Left colon (tissue), 2 donors: ENCODE measurements around the gene WNT2. TPM values are rescaled to one million over a fixed set of nuclear protein-coding genes. Genes with fewer than 3 reads are reported as not detected.

Experiments used
- ATAC-seq: fragments of 200-7000 bp; cut with Tn5 transposase; one replicate; pipeline ENCODE4 v1.9.1; 2020; ENCODE audit warnings: mild to moderate bottlenecking, moderate library complexity
- DNase-seq, 2 donors: peaks; one replicate each; pipeline ENCODE4 v3.0.0-alpha.2; 2020
- intact Hi-C, 2 donors: fragments of 100-400 bp; cut with DNase I in 1 of 2; cut with micrococcal nuclease in 1 of 2; formaldehyde crosslinking; loops; one replicate each; pipeline versions ENCODE4 v1.11.2 to v1.14.0; 2022; cut with DNase I, micrococcal nuclease
- long read RNA-seq: library from polyadenylated mRNA; unstranded; transcript quantifications from one replicate; pipeline ENCODE4 v2.0.0, GENCODE V29; 2021
- total RNA-seq, 2 donors: library from RNA; stranded (reverse); fragmentation: NEBNext Ultra II Directional; extraction: Animal tissue kit (Norgen Biotek cat#: 25700); gene quantifications; one replicate each; pipeline ENCODE4 v1.2.1, GENCODE V29; 2021
- donor health status: DM: no; HTN: no; CAD: no.
- donor health status: DM: yes; HTN: yes; CAD: no.

WNT2 gene
- total RNA-seq, result not detected
- long read RNA-seq, result 0 reads

DNA sequence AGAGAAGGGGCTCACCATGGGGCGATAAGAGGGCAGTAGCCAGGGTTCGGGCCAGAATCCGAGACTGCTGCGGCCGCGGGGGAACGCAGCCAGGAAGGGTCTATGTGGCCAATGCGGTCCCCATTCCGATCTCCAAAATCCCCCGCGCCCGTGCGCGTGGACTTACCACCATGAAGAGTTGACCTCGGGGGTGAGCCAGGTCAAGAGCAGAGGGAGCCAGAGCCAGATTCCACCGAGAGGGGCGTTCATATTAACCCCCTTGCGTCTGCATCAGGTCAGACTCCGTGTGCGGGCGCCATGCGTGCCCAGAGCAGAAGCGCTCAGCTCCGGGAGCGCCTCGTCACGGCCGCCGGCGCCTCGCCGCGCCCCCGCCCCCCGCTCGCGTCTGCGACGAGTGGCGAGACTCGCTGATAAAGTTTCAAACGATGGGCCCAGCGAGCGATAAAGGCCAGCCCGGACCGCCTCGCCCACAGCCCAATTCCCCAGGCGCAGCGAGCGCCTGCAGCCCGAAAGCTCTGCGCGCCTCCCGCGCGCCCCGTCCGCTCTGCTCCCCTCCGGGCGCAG is at the start of gene WNT2:
Gene WNT2 (minus strand): TSS at position 318 of the 564 bp plus-strand sequence. CDS start 69 bp downstream, at position 249.
- ATAC-seq, result no peak
- intact Hi-C loops, result no loop called here
- no peak for DNase-seq

DNA sequence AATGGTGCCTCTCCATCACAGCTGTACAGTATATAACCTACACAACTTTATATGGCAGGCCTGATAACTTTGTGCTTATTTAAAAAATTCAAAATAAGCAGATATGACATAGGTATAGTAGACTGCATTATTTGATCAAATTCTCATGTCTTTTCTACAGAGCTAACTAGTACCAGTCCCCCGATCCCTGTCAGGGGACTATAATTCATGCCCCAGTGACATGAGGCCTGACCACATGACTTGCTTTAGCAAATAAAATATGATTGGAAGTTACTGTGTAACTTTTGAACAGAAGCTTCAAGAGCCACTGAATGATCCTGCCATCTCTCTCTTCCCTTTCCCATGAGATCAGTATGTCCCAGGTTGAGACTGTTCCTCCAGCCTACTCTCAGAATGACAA is 49.2 kb upstream of the WNT2 start:
- ATAC-seq, result no peak

DNA sequence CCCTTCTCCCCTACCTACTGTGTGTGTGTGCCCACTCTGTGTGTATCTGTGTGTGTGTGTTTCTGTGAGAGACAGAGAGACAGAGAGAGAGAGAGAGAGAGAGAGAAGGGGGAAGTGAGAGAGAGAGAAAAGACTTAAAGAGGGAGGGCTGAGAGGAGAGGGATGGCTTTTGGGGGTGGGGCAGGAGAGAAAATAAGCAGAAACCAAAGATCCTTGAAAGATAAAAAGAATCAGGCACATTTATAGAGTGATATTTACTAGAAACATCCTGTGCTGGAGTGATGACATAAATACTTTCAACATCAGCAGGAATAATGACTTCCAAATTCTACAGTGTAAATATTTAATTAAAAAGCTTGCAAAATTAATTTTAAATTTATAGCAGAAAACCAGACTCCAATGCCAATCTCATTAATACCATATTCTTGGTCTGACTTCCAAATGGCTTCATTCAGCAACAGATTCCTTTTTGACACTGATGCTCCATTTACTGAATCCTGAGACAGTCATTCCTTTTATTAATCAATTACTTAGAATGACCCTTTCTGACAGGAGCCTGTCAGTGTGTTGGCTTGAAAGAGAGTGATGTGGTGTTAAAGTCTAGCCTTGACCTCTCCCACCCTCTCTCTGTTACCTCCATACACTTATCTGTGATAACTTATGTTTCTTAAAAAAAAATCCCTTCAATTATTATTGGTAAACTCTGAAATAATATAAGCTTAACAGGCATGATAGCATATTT is 41.7 kb upstream of the WNT2 start:
- DNase-seq (no peak), ATAC-seq (no peak)
- intact Hi-C loops, result no loop called here

More for the DNA sequence above, 49.2 kb upstream of the WNT2 start:
- no peak for DNase-seq
- intact Hi-C loops, result no loop called here

DNA sequence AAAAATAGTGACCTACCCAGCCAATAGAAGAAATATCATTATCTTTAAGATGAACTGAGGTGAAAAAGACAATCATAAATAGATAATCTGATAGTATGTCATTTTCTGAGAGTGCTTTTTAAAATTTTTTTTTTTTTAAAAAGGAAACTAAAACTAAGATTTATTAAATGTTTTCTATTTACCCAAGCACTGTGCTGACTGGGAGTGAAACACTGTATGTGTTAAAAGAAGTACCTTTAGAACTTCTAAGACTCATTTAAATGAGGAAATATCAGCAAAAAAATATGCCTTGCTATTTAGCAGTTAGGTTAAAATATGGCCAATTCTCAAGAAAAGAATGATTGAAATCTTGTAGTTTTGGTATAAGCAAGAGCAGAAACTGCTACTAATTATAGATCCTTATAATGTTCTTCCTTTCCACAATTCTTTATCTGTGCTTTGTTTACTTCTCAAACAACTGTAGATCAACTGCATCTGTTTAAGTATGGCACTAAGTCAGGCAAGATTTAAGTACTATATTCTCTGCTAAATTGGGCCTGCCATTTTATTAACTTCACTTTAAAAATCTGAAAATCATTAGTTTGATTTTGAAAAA is 39.5 kb upstream of the WNT2 start:
- DNase-seq (no peak), ATAC-seq (no peak)
- intact Hi-C loops, result no loop called here

DNA sequence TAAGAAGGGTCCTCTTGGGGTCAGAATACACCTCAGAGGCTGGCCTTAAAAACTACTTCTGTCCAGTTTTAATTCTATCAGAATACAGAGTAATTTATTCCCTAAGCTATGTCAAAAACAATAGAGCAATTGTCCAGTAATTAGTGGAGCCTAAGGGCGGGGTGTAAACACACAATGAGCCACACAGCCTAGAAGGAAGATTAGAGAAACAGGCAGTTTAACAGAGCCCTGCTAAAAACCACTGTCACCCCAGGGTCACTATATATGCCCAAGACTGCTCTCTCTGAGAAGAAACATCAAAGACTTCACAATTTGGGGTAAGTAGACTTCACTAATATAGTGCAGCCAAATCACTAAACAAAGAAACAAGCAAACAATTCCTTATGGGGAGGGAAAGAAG is 27.2 kb upstream of the WNT2 start:
- intact Hi-C loops, result no loop called here
- DNase-seq, result no peak
- ATAC-seq, result peak; percentile 64

DNA sequence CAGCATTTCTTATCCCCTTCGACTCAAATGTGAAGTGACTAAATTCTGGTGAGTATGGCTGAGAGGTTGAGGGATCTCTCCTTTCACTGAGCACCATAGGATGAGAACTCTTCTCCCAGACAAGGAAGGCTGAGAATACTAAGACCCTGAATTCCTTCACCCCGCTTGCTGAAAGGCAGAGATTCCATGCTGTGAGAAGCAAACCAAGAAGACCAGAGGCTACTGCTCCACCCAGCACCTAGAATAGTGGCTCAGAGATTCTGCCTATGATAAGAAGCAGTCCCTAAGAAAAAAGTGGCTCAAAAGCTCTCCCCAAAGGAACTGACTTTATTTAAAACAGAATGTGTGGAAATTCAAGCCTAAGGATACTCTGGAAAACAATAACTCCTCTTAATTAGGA is 26.7 kb upstream of the WNT2 start:
- DNase-seq (no peak), ATAC-seq (no peak)
- intact Hi-C loops, result no loop called here

DNA sequence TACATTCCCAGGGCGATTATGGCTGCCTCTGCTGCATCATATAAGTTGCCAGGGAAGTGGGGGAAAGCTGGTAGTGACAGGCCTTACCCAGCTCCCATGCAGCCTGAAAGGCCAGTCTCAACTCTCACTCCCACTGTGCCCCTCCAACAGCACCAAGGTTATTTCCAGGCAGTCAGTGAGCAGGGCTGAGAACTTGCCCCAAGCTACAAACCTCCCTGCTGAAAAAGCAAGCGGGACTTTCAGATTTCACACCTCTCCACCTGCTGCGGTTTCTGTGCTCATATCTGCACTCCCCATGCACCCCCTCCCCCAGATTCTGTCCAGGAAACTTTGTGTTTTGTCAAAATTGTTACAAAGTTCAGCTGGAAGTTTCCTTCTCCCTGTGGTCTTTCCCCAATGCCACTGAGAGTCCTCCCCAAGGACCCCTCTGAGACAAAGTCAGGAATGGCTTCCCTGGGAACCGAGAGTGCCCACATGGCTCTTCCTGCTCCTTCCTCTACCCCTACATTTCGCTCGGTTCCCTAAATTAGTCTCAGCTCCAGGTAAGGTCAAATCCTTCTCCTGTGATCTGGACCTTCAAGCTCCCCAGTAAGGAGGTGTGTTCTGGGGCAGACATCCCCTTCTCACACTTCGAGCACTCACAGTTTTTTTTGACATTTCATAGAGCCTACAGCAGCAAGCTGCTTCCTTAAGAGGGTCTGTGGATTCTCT is 25.3 kb upstream of the WNT2 start:
- DNase-seq (no peak), ATAC-seq (no peak)
- intact Hi-C loops, result no loop called here

DNA sequence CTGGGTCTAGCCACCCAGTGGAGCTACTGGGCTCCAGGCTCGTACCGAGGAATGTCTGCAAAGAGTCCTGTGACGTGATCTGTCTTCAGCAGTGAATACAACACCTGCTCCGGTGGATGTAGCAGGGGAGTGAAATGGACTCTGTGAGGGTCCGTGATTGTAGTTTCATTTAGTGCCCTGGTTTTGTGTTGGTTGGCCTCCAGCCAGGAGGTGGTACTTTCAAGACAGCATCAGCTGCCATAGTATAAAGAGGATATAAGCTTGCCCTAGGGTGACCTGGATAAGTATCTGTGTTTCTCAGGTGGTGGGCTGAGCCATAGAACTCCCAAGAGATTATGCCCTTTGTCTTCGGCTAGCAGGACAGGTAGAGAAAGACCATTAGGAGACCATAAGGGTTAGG is 24.6 kb upstream of the WNT2 start:
- intact Hi-C loops, result no loop called here
- ATAC-seq (no peak), DNase-seq (no peak)

DNA sequence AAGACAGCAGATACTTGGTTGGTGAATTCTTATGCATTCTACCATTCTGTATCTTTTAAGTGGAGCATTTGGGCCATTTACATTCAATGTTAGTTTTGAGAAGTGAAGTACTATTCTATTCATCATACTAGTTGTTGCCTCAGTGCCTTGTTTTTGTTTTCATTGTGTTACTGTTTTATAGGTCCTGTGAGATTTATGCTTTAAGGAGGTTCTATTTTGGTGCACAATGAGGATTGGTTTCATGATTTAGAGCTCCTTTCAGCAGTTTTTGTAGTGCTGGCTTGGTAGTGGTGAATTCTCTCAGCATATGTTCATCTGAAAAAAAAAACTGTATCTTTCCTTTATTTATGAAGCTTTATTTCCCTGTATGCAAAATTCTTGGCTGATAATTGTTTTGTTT is 23.3 kb upstream of the WNT2 start:
- DNase-seq (no peak), ATAC-seq (no peak)
- intact Hi-C loops, result no loop called here

DNA sequence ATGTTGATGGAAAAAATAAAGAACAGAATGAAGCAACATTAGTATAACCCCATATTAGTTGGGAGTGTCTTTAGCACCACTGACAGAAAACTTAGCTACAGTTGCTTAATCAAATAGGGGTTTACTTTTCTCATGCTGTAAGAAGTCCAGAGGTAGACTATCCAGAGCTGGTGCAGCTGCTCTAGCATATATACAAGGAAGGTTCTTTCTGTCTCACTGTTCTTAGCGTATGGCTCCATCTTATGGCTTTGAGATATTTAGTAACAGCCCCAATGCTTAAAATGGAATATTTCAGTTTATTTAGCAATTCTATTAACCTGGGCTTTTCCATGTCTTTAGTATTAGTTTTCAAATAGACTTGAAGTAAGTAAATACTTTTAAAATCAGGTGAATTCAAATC is 15.2 kb upstream of the WNT2 start:
- ATAC-seq (no peak), DNase-seq (no peak)
- intact Hi-C loops, result no loop called here

DNA sequence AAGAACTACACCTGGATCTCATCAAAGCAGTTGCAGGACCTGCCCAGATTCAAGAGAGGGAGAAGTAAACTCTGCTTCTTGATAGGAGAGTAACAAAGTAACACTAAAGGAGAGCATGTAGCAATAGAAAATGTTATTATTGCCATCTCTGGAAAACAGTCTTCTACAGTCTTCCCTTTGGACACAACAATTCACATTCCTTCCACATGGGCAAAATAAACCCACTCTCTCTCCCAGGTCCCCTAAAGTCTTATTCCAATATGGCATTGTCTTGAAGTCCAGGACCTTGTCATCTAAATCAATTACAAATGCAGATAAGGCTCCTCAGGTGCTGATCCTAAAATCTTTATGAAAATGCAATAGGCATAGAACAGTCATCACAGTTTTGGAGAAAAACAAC is 10.3 kb upstream of the WNT2 start:
- intact Hi-C loops, result no loop called here

DNA sequence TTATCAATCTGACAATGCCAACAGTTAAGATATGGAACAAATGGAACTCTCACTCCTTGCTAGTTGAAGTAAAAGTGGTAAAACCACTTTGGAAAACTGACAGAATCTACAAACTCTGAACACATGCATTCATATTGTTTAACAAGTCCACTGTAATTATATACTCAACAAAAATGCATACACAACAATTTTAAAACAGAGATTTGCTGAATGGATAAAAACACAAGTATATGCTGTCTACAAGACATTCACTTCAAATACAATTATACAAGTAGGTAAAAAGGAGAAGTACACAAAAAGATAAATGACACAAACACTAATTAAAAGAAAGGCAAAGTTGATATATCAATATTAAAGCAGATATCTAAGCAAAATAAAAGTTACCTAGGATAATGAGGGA is 9.2 kb upstream of the WNT2 start:
- ATAC-seq (no peak), DNase-seq (no peak)
- intact Hi-C loops, result no loop called here

More for the DNA sequence above, 10.3 kb upstream of the WNT2 start:
- ATAC-seq (no peak), DNase-seq (no peak)

DNA sequence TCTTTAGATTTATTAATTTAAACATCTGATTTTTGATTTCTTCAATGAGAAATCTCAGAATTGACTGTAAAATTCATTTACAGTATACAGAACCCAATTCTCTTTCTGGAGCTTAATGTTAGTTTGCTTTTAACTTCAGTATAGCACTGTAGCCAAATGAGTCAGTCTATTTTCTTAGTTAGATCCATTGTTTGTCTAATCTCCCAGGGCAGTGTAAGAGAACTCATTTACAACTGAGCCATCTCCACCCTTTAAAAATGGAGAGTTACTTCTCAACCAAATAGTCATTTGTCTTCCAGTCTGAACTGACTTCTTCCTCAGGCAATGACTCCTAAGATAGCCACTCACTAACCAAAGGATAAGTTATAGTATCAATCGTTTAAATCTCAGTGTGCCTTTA is 3.0 kb upstream of the WNT2 start:
- ATAC-seq (no peak), DNase-seq (no peak)
- intact Hi-C loops, result no loop called here

DNA sequence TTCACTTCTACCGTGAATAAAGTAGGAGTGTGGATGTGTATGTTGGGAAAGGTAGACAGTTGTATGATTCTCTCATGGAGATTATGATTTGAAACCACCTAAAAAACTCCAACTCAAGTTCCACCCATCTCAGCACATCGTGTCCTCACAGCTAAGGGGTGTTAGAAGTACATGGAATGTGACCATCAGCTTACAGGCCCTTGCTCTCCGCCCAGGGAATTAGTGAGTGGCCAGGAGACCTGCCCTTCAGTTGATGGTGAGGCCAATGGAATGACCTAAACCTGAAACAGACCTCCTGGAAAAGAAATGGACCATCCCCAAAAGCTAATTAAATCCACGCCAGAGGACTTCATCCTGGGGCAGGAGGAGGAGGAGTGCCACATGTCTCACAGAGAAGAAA is 2.1 kb upstream of the WNT2 start:
- no peak for ATAC-seq
- DNase-seq, result no peak
- intact Hi-C loops, result no loop called here

DNA sequence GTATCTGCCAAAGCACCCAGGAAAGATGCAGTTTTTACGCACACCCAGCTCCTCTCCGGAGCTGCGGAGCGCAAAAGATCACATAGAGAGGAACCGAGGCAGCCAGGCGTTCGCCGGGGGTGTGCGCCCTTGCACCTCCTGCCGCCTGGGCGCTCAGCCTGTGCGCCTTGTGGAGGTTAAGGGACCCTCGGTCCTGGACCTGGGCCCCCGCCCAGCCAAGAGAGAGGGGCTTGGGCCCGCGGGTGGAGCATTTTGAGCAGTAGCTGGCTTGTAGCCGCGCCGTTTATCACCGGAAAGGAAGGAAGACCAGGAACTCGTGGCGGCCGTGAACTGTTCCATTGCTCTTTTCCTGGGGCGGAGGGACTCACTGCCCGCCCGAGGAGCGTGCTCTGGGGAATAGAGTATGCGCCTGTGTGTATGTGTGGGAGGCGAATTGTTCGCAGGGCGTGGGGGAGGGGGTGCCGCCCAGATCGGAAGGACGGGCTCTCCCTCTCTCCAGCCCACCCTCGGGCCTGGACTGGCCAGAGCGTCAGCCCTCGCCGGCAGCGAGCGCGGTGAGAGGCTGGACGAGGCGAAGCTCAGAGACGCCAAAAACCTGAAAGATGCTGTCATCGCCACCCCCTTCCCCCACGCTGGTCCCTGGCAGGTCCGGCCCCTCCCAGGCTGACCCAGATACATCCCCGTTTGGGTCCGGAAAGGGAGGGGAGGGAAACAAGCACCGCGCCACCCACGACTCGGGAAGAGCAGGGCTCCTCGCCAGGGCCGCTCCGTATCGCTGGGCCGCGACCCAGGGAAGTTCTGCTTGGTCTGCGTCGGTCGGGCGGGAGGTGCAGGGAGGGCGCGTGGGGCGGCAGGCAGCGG is 1.2 kb upstream of the WNT2 start:
- no peak for DNase-seq
- intact Hi-C loops, result no loop called here
- no peak for ATAC-seq

DNA sequence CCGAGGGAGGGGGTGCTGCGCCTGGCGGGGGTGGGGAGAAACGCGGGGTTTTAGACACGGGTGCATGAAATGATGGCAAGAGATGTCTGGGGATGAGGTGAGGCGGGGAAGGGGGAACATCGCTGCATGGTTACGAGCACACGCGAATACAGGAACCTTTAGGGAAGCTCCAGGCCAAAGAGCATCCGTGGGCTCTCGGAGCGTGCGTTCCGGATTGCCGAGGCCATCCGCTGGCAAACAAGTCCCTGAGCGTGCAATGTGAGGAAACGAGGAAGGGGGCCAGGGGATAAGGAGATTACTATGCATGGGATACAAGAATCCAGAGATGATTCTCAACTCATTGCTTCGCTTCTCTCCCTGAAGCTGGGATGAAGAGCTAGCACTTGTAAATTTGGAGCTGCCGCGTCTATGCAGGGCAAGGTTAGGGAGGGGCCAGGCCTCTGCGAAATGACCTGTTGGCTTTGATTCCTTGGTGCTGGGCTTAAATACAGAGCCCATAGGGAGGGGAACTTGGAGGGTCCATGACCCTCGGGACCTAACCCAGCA is 520 bp upstream of the WNT2 start:
- DNase-seq, result no peak
- intact Hi-C loops, result no loop called here
- no peak for ATAC-seq

DNA sequence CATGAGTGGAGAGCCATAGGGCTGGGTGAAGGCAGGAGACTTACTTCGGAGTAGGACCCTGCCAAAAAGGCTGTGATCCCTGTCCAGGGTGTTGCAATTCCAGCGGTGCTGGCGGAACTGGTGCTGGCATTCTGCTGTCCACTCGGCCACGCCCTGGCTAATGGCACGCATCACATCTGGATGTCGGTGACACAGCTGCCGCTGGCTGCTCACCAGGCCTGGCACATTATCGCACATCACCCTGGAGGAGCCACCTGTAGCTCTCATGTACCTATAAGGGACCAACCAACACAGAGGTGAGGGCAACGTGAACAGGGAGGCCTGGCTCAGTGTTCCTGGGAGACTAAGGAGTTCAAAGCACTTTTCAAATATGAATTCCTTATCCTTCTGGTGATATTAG is 2.3 kb downstream of the WNT2 start:
- ATAC-seq, result no peak
- intact Hi-C loops, result no loop called here
- DNase-seq, result no peak

DNA sequence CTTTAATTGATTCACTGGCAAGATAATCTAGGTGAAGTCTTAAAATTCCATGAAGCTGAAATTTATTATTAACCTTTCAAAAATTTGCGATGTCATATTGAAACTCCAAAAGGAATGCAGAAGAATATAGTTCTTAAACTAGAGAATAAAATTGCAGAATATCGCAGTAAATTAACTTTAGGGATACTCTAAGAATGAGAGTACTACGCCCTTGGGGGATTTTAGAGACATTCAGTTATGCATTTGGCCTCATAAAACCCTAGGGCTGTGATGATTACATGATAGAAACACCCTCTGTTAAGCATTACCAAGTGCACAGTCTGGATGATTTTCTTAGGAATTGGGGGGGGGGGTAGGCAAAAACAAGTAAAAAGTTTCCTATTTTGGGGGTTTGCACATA is 3.7 kb downstream of the WNT2 start:
- intact Hi-C loops, result no loop called here
- DNase-seq (no peak), ATAC-seq (no peak)

DNA sequence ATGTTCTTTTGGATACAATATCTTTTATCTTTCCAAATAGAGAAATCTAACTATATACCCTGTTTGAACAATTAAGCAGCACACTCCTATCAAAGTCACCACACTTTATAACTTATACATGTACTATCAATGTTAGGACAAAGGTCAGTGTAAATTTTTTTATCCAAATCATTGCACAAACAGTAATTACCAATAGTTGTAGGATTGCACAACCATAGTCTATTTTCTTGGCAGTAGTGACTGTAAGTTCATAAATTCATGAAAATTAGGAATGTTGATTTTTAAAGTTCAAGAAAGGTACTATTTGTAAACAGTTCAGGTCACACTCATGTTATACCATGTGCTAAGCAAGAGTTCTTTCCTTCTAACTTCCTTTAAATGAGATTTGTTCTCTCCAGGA is 9.3 kb downstream of the WNT2 start:
- ATAC-seq, result no peak
- intact Hi-C loops, result no loop called here
- no peak for DNase-seq
